HG02885 (cell line): Measurements from ENCODE around the gene SH3BGRL3.
"Not testable (repeated sequence)": the region's sequence is repeated elsewhere in the genome, so short reads cannot be mapped to it uniquely, and the experiment has no call there.

ENCODE experiments used
- ATAC-seq: cut with Tn5 transposase; IDR thresholded peaks from one replicate; pipeline ENCODE4 v1.9.1; 2021; ENCODE audit warnings: mild to moderate bottlenecking; ENCODE audit not compliant: unreplicated experiment, poor library complexity

Gene SH3BGRL3

DNA sequence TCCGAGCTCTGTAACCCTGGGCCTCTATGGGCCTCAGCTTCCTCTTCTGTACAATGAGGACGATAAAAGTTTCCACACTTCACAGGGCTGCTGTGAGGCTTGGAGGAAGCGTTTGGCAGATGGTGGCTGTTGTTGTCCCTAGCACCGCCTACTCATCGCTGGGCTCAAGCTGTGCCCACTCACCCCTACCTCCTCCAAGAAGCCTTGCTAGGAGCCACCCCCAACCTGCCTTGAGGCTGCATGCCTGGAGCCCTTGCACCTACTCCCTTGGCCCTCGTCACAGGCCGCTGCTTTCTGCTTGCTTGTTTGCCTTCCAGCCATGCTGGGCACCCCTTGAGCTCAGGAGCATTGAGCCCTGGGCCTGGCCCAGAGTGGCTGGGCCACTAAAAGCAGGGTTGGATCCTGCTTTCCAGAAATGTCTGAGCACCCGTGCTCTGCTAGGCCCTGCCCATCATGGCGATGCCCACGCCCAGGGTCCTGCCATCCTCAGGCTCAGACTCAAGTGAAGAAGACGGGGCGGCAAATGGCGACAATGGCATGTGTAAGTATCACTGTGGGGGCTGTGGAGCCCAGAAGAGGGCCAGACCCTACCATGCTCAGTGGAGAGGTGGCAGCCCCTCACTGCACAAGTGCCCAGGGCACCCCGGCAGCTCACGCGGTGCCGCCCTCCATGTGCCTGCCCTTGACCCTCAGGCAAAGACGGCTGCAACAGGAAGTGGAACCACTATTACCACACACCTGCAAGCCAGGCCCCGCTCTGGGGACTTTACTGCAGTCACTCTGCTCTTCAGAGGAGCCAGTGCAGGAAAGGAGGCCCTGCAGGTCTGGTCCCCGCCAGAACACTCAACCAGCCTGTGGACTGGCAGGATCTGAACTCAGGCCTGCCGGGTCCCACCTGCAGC is 9.5 kb downstream of the SH3BGRL3 start:
- ATAC-seq: peak; percentile 47

DNA sequence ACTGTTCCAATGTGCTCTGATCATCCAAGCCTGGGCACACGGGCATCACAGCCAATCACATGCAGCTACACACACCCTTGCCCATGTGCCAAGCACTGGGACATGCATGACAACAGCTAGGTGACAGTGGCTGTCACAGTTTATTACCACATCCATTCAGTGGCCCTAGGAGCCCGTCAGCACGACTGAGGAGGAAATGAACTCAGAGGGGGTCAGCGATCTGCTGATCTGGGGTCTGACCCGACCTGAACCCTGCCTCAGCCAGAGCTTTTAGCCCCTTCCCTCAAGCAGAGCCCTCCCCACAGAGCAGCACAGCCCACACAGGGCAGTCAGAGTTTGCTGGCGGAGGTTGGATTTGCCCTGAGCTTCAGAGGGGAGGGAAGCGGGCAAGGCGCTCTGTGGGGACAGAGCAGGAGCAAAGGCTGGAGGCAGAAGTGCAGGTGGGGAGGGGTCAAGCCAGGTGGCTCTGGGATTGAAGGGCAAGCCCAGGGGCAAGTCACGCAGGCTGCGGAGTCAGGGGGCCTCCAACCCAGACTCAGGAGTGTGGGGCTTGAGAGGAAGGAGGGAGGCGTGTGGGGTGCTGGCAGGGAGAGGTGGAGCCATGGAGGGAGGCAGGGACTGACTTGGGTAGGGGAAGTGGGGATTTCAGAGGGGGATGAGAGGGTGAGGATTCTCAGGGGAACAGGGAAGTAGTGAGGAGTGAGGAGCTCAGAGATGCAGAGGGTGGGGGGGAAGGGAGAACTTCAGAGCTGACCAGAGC is 10.4 kb downstream of the SH3BGRL3 start:
- ATAC-seq: no peak

DNA sequence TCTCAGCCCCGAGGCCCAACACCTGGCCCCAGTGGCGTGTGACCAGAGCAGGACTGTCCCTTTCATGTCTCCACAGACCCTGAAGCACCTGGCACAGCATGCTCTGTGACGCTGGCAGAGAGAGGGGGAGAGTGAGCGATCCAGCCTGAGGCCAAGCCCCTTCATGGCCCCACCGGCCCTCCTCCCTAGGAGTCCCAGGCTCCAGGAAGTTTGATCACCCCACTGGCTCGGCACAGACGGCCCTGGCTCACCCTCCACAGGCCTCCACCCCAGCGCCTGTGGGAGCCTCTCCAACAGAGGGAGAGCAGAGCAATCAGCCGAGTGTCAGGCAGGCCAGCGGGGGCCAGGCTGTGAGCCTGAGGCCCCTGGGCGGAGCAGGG is 11.0 kb downstream of the SH3BGRL3 start:
- ATAC-seq: no peak

DNA sequence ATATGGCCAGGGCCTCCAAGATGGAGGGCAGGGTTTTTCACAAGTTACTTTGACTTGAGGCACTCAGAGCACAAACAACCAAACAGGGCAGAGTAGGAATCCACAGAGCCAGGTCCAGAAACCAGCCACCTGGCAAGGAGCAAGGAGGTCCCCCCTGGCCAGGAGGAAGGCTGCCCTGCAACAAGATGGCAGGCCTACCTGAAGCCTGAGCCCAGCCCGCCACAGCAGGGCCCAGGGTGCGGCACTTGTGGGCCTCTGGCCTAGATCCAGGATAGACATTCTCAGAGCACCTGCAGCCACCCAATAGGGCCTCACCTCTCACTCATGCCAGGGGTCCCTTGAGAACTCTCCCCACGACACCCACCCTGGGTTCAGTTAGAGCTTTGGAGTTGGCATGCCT is 11.5 kb downstream of the SH3BGRL3 start:
- no peak for ATAC-seq

DNA sequence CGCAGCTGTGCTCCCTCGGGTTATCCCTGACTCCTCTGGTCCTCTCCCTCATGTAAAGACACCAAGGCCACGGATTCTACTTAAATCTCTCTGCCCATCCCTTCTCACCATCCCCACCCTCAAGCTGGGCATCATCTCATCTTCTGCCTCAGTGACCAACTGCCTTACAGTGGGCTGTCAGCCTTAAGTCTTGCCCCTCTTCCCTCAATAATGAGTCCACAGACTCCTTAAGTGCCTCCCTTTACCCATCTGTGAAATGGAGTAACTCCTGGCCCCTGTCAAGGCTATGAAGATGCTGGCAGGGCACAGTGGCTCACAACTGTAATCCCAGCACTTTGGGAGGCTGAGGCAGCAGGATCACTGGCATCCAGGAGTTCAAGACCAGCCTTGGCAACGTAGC is 12.1 kb downstream of the SH3BGRL3 start:
- no peak for ATAC-seq

DNA sequence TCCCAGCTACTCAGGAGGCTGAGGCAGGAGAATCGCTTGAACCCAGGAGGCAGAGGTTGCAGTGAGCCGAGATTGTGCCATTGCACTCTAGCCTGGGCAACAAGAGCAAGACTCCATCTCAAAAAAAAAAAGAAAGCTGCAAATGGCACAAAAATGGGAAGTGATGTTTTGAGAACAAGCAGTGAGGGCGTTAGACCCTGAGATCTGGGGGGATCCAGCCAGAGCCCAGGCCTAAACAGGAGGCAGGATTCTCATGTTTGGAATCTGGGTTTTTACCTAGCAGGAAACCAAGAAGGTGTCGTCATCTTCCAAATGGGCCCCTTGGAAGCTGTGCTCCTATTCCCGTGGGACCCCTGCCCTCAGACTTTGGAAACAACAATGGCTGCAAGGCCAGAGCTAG is 12.8 kb downstream of the SH3BGRL3 start:
- ATAC-seq: not testable (repeated sequence)

DNA sequence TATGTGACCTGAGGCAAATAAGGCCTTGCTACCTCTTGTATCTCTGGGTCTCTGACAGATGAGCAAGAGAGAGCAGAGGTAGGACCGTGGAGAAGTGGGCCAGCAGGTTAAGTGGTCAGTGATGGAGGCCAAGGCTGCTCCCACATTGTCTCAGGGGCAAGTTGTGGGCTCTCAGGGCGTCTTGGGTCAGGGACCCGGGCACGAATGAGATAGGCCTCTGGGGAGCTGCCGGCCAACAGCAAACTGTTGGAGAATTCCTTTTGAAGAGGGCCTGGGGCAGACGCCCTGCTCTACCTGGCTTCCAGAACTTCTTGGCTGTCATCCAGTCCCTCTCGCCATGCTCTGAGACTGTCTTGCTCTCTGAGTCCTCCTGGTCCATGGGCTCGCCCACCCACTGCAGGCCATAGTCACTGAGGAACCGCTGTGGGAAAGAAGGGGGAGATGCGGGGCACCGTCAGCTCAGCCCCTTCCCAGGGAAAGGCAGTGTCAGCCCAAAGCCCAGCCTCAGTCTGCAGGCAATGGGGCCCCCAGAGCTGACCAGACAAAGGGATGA is 14.1 kb downstream of the SH3BGRL3 start:
- no peak for ATAC-seq

DNA sequence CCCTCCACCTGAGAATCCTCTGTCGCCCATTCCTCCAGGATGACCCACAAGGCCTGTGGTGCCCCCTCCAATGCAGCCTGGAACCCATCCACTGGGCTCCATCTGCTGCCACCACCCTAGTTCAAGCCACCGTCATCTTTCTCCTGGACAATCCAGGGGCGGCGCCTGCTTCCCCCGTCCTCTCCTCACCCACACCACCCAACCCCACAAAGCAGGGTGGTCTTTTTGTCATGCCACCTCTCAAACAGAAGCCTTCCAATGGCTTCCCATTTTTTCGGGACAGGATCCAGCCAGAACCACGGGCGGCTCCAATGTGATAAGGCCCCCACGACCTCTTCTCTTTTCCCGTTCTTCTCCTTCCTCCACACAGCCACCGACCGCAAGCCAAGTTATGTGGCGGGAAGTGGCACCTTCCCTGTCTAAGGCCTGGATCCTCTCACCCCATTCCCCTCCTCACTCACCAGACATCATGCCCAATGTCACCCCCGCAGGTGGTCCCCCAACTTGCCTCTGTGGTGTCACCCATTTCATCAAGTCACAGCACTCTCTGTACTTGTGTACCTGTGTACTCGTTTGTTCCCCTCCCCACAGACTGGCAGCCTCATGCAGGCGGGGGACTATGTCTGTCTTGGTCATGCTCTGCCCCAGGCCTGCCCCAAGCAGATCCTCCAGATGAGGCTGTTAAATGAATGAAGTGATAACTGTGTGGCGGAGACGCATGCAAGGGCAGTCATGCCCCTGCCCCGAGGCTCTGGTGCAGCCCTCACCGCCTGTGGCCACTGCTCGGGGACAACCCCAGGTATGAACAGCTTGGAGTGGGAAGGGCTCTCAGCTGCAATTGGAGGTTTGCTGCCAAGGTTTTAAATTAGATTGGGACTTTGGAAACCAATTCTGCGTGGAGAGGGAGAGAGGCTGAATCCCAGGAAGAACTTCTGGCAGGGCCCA is 15.6 kb downstream of the SH3BGRL3 start:
- no peak for ATAC-seq

DNA sequence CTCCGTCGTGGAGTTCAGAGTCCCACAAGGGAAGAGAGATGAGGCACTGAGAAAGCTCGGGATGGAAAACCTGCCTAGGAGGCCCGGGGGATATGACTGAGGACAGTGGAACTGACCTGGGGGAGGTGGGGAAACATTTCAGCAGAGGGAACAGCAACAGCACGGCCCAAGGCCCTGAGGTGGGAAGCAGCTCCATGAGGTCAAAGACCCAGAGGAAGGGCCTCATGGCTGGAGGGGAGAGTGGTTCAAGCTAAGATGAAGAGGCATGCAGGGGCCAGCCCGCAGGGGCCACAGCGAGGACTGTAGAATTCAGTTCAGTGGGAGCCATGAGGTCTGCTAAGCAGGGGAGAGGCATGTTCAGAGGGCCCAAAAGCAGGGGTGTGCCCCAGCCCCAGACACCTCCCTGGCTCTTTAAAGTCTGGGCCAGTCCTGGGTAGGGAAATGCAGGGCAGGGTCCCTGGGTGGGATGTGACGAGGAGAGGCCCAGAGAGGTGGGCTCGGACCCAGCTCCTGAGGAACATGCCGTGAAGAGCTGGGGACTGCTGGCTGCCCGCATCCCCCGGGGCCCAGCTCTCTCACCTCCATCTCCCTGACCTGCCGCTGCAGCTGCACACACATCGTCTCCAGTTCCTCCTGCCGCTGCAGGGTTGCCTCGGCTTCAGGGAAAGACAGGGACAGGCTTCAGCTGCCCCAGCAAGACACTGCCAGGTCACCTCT is 16.6 kb downstream of the SH3BGRL3 start:
- no peak for ATAC-seq

DNA sequence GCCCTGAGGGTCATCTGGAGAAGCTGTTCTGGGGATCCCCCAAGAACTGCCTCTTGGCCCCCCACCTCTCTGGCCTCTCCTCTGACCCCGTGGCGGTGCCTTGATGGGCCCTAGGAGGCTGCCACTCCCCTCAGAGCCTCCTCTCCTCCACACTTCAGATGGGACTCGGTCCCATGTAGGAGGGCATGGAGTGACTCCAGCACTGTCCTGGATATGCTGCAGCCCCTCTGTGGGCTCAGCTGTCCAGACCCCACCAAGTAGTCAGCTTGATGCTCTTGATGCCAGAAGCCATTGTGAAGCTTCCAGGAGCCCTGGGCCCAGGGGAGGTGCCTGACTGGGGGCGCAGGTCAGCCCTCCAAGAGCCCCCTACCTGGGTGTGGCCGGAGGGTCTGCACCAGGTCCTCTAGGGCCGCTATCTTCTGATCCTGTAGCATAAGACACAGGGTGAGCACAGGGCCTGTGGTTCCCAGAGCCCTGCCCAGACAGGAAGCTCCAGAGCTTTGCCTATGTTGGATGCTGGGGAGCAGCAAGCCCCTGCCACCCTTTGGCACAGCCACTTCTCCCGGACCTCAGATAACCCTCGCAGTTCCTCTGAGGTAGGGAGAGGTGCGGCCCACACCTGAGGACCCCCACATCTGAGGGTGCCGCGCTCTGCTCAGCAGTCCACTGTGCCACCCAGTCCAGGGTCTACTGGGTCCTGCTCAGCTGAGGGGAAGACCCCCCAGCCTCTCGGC is 17.3 kb downstream of the SH3BGRL3 start:
- no peak for ATAC-seq

DNA sequence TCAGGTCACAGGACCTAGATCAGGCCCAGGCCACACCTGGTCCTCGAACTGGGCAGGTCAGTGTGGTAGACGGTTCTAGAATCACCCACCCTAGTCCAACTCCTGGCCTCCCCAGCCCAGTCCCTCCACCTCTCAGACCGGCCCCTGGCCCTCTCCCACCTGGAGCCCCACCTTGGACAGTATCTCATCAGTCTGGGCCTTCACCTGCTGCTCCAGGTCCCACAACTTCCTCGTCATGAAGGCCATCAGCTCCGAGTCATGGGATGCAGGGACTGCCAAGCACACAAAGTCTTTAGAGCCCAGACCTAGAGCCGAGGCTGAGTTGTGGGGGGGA is 17.9 kb downstream of the SH3BGRL3 start:
- ATAC-seq: no peak

DNA sequence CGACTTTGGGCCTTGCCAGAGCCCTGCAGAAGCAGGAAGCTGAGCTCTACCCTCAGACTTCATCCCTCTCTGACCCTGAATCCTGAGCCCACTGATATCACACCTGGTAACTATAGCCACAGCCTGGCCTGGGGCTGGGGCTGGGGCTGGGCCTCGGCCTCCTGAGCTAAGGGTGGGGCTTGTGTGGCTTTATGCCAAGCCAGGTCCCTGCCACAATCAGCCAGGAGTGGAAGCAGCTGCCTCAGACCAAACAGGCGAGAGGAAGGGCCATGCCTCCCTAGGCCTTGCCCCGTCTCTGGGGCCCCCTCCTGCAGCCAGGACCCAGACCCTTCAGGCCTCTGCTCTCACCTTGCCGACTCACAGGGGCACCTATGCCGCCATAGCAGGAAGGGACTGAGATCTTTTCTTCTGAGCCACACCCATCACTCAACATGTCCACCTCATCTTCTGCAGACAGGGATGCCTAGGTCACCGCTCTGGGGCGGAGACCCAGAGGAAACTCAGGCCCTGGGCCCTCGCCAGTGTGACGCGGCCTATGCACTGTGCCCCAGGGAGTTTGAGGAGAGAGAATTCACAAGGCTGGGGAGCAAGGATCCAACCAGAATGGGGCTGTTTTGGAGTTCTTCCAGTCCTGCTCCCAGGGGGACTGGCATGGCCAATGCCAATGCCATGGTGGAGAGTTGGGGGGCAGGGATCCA is 20.8 kb downstream of the SH3BGRL3 start:
- ATAC-seq: no peak

DNA sequence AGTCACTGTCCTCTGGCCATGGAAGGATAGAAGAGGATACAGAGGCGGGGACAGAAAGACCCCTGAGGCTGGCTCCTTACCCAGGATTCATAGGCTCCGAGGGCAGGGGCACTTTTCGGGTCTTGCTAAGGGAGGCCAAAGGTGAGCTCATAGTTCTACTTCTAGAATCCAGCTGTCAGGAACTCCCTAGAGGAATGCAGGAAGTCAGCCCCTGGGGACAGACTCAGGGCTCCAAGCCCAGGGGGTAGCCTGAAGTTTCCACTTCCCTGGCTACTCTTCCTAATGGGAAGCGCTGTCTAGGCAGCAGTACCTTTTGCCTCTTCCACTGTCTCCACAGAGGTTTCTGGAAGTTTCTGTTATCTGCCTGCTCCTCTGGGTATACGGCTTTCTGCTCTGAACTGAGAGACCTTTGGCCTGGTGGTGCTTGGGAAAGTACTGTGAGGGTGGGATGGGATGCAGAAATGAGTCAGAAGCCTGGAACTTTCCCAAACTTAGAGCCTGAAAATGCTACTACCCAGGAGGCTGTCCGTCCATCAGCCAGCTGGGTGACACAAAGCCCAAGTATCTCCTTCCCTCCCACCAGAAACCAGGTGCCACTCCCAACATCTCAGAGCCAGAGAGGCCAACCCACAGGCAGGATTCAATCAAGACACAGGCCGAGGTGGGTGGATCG is 23.0 kb downstream of the SH3BGRL3 start:
- no peak for ATAC-seq

DNA sequence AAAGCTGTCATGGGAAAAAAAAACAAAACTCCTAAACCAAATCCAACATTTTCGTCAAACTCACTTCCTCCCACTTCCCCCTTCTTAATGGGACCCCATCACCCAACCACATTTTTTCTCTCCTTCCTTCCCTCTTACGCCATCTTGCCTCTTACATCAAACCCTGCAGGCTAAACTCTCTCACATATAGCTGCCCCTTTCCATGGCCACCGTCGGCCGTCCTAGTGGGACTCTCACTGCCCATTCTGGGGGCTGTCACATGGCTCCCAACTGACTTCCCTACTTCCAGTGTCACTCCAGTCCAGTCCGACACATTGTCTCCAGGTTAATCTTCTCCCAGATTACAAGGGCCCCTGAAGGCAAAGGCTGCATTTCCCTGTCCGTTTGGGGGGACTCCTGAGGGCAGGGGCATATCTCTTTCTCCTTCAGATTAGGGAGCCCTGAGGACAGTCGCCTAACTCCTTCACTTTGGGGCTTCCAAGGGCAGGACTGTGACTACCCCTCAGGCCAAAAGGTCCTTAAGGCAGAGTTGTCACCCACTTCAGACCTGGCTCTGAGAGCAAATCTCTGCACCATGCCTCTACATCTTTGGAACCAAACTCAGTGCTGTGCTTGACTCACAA is 25.9 kb downstream of the SH3BGRL3 start:
- no peak for ATAC-seq

DNA sequence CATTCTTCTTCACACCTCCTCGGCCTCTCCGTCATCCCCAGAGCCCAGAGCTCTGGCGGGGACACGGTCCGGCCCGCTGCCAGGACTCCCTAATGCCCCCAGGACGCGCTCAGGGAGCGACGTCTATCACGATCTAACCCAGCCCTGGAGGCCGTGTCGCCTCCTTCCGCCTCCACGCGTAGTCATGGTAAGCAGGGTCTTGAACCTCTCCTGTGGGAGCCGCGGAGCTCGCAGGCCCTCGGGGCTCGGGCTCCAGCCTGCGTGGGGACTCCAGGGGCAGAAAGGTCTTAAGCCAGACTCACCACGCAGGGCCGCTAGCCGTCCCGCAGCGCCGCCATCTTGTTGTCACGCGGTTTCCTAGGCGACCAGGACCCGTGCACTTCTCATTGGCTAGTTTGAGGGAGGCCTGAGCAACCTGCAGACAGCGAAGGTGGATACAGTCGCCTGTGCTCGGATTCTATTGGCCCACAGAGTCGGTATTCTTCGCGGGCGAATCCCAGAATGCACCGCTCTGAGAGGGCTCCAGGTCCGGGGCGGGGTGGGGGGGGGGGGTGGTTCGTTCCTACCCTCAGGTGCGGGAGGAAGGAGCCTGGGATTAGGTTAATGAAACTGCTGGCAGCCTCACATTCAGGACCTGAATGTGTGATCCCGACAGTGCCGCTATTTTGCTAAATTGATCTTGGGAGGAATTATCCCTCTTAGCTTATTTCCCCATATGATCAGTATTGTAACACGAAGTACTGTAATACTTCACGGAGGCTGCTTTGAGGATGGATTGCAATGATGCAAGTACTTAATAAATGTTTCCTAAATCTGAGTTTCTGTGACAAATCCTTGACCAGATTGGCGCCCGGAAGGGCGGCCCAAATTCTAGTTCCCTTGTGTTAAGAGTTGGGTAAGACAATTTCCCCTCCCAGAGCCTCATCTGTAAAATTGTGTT is 26.7 kb downstream of the SH3BGRL3 start, which contains the start of gene UBXN11:
UBXN11 (minus strand) TSS at position 347 of the 940 bp plus-strand sequence. CDS start 3,753 bp downstream, outside the sequence.
- peak; percentile 99 for ATAC-seq

DNA sequence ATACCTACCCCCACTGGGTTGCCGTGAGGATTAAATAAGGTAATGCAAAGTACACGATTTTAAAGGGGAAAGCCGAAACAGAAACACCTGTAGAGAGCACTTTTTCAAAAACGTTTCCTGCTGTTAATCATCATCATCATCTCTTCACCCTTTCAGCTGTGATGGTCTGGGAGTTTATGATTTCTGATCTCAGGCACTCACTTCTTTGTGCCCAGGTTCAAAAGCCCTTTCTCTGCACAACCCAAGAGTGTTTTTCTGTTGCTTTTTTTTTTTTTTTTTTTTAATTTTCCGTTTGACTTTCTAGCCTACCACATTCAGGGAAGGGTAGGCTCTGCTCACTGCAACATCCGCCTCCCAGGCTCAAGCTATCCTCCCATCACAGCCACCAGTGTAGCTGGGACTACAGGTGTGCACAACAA is 27.5 kb downstream of the SH3BGRL3 start:
- no peak for ATAC-seq
